HG03378 (cell line): ENCODE results near the gene PLXNA3.
"Not testable (repeated sequence)": the region's sequence is repeated elsewhere in the genome, so short reads cannot be mapped to it uniquely, and the experiment has no call there.

Experiments used
- ATAC-seq: cut with Tn5 transposase; IDR thresholded peaks from one replicate; pipeline ENCODE4 v1.9.1; 2021; ENCODE audit warnings: mild to moderate bottlenecking, moderate library complexity; ENCODE audit not compliant: unreplicated experiment

Gene PLXNA3

GRCh38 chrX:154495472-154495922 lies 37.4 kb downstream of the PLXNA3 start:
- ATAC-seq: no peak

GRCh38 chrX:154496591-154497137 lies 38.6 kb downstream of the PLXNA3 start:
- ATAC-seq: not testable (repeated sequence)

GRCh38 chrX:154501423-154501822 lies 43.3 kb downstream of the PLXNA3 start:
- ATAC-seq: not testable (repeated sequence)

- no peak for ATAC-seq
Observed at GRCh38 chrX:154502098-154502497, 44.0 kb downstream of the PLXNA3 start.

- ATAC-seq: no peak
Observed at GRCh38 chrX:154502989-154503388, 44.9 kb downstream of the PLXNA3 start.

GRCh38 chrX:154505734-154506133 lies 47.7 kb downstream of the PLXNA3 start:
- no peak for ATAC-seq

- ATAC-seq: no peak
Observed at GRCh38 chrX:154506483-154507332, 48.6 kb downstream of the PLXNA3 start.

- no peak for ATAC-seq
Observed at GRCh38 chrX:154507673-154508383, 49.7 kb downstream of the PLXNA3 start.

- ATAC-seq: no peak
Observed at GRCh38 chrX:154508384-154508745, 50.3 kb downstream of the PLXNA3 start.

GRCh38 chrX:154509455-154509854 lies 51.4 kb downstream of the PLXNA3 start:
- ATAC-seq: no peak

GRCh38 chrX:154511761-154512160 lies 53.7 kb downstream of the PLXNA3 start:
- no peak for ATAC-seq

- no peak for ATAC-seq
Observed at GRCh38 chrX:154512879-154513553, 54.9 kb downstream of the PLXNA3 start.

GRCh38 chrX:154513716-154514115 lies 55.6 kb downstream of the PLXNA3 start:
- no peak for ATAC-seq

- no peak for ATAC-seq
Observed at GRCh38 chrX:154515090-154515965, 57.2 kb downstream of the PLXNA3 start.

GRCh38 chrX:154515966-154516655 lies 58.0 kb downstream of the PLXNA3 start, which contains the start of gene FAM3A:
Gene FAM3A, minus strand, starts transcription at chrX:154516232. Its CDS starts 460 bp downstream, at chrX:154515772.
- peak; percentile 51 for ATAC-seq

- no peak for ATAC-seq
Observed at GRCh38 chrX:154516656-154517100, 58.6 kb downstream of the PLXNA3 start.

- ATAC-seq: no peak
Observed at GRCh38 chrX:154517101-154517781, 59.2 kb downstream of the PLXNA3 start.

GRCh38 chrX:154519389-154519788 lies 61.3 kb downstream of the PLXNA3 start:
- ATAC-seq: no peak
